Astrocyte (in vitro differentiated cells and primary cell): ENCODE data around the gene TSPAN2.

Source experiments
- EZH2 ChIP-seq: IDR thresholded peaks from 2 replicates; pipeline ENCODE4 v1.6.1; 2012; ENCODE audit warnings: mild to moderate bottlenecking, low read length, inconsistent platforms; ENCODE audit not compliant: insufficient read depth
- TF ChIP-seq, protein P1 (sequence below): IDR thresholded peaks from 2 replicates; pipeline ENCODE4 v1.5.1; 2011; ENCODE audit warnings: low read depth, mild to moderate bottlenecking, inconsistent platforms, low read length, moderate library complexity; ENCODE audit not compliant: insufficient read depth

DNA sequence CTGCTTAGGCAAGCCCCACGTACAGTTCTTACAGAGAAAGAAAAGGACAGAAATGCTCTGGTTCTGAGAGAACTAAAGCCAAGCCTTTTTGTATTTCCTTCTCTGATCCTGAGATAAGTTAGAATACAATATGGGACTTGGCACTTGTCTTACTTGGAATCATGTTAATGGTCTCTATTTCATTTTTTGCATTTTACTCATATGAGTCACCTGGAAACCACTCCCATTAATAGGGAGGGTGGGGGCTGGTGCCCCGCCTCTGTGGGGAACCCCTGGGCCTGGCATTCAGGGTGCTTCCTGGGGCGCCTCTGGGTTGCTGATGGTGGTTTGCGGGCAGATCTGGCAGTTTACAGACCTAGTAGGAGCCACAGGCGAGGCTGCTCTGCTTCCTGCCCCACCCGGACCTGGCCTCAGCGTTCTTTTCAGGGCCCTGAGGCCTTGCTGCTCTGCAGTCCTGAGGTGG, 26.7 kb downstream of the TSPAN2 start:
- TF ChIP-seq, protein P1, sequence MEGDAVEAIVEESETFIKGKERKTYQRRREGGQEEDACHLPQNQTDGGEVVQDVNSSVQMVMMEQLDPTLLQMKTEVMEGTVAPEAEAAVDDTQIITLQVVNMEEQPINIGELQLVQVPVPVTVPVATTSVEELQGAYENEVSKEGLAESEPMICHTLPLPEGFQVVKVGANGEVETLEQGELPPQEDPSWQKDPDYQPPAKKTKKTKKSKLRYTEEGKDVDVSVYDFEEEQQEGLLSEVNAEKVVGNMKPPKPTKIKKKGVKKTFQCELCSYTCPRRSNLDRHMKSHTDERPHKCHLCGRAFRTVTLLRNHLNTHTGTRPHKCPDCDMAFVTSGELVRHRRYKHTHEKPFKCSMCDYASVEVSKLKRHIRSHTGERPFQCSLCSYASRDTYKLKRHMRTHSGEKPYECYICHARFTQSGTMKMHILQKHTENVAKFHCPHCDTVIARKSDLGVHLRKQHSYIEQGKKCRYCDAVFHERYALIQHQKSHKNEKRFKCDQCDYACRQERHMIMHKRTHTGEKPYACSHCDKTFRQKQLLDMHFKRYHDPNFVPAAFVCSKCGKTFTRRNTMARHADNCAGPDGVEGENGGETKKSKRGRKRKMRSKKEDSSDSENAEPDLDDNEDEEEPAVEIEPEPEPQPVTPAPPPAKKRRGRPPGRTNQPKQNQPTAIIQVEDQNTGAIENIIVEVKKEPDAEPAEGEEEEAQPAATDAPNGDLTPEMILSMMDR = no peak
- no peak for TF ChIP-seq EZH2
